Measurements from ENCODE around the gene LMBR1.
"Not testable (repeated sequence)": the region's sequence is repeated elsewhere in the genome, so short reads cannot be mapped to it uniquely, and the experiment has no call there.

LMBR1 gene

GRCh38 chr7:156752367-156753228 is 140.4 kb downstream of the LMBR1 start:
- no peak for DNase-seq

GRCh38 chr7:156751319-156751718 is 141.7 kb downstream of the LMBR1 start:
- no peak for DNase-seq

- no peak for DNase-seq
Measured at GRCh38 chr7:156747718-156748117, 145.3 kb downstream of the LMBR1 start.

- DNase-seq = no peak
Measured at GRCh38 chr7:156746891-156747290, 146.1 kb downstream of the LMBR1 start.

GRCh38 chr7:156739596-156739995 is 153.4 kb downstream of the LMBR1 start:
- no peak for DNase-seq

GRCh38 chr7:156735851-156736250 is 157.1 kb downstream of the LMBR1 start:
- DNase-seq = no peak

GRCh38 chr7:156733638-156734037 is 159.3 kb downstream of the LMBR1 start:
- DNase-seq = no peak

GRCh38 chr7:156732091-156732625 is 160.8 kb downstream of the LMBR1 start:
- DNase-seq = no peak

- no peak for DNase-seq
Measured at GRCh38 chr7:156731651-156732050, 161.3 kb downstream of the LMBR1 start.

GRCh38 chr7:156725936-156726335 is 167.0 kb downstream of the LMBR1 start:
- no peak for DNase-seq

GRCh38 chr7:156725073-156725472 is 167.9 kb downstream of the LMBR1 start:
- no peak for DNase-seq

- DNase-seq = no peak
Measured at GRCh38 chr7:156722043-156722826, 170.7 kb downstream of the LMBR1 start.

- DNase-seq = no peak
Measured at GRCh38 chr7:156703773-156704482, 189.1 kb downstream of the LMBR1 start.

GRCh38 chr7:156703209-156703608 is 189.8 kb downstream of the LMBR1 start:
- no peak for DNase-seq

GRCh38 chr7:156702399-156702798 is 190.6 kb downstream of the LMBR1 start:
- no peak for DNase-seq

- DNase-seq = not testable (repeated sequence)
Measured at GRCh38 chr7:156701787-156702186, 191.2 kb downstream of the LMBR1 start.

GRCh38 chr7:156698512-156698911 is 194.5 kb downstream of the LMBR1 start:
- not testable (repeated sequence) for DNase-seq

- DNase-seq = not testable (repeated sequence)
Measured at GRCh38 chr7:156697283-156697682, 195.7 kb downstream of the LMBR1 start.

- DNase-seq = no peak
Measured at GRCh38 chr7:156693627-156694026, 199.4 kb downstream of the LMBR1 start.

GRCh38 chr7:156692849-156693248 is 200.1 kb downstream of the LMBR1 start:
- DNase-seq = no peak

GRCh38 chr7:156691764-156692163 is 201.2 kb downstream of the LMBR1 start:
- no peak for DNase-seq

GRCh38 chr7:156684661-156685060 is 208.3 kb downstream of the LMBR1 start:
- DNase-seq = no peak

GRCh38 chr7:156684251-156684650 is 208.7 kb downstream of the LMBR1 start:
- no peak for DNase-seq
